Activated CD4-positive, alpha-beta T cell treated with anti-CD3 and anti-CD28 coated beads for 36 hours (primary cell): ENCODE measurements around the gene IKZF3. TPM values are rescaled to one million over a fixed set of nuclear protein-coding genes. Genes with fewer than 3 reads are reported as not detected.
A peak's percentile ranks its signal among the peaks of the same experiment; 100 is the strongest.

Experiments used
- ATAC-seq: fragments of 200-7000 bp; cut with Tn5 transposase; one replicate; pipeline ENCODE4 v1.10.0; 2021; ENCODE audit warnings: mild to moderate bottlenecking, moderate library complexity
- CTCF ChIA-PET: fragments of 350-600 bp; sonication (Branson Sonifier 250); formaldehyde crosslinking; loops from one replicate; lab custom pipeline; 2021; ENCODE audit warnings: antibody characterized with exemption; lab: Charles Lee
- POLR2A ChIA-PET: fragments of 350-600 bp; sonication (Branson Sonifier 250); formaldehyde crosslinking; loops from one replicate; lab custom pipeline; 2021; ENCODE audit warnings: antibody characterized with exemption, inconsistent platforms; lab: Charles Lee
- DNase-seq: peaks from one replicate; pipeline ENCODE4 v3.0.0-alpha.2; 2020
- H3K27ac Mint-ChIP-seq: one replicate; pipeline ENCODE4 v1.8.0; 2021; ENCODE audit warnings: mixed read lengths
- H3K27me3 Mint-ChIP-seq: one replicate; pipeline ENCODE4 v1.8.0; 2021; ENCODE audit warnings: mixed read lengths
- H3K36me3 Mint-ChIP-seq: one replicate; pipeline ENCODE4 v1.8.0; 2021; ENCODE audit warnings: low read depth, mixed read lengths
- H3K4me1 Mint-ChIP-seq: one replicate; pipeline ENCODE4 v1.8.0; 2021; ENCODE audit warnings: mixed read lengths
- H3K4me3 Mint-ChIP-seq: one replicate; pipeline ENCODE4 v1.8.0; 2021; ENCODE audit warnings: mild to moderate bottlenecking, moderate library complexity, mixed read lengths
- H3K9me3 Mint-ChIP-seq: one replicate; pipeline ENCODE4 v1.8.0; 2021; ENCODE audit warnings: low read depth, mixed read lengths
- intact Hi-C, 2 experiments: fragments of 100-400 bp; cut with DNase I in 1 of 2; cut with micrococcal nuclease in 1 of 2; formaldehyde crosslinking; loops; one replicate each; pipeline versions ENCODE4 v1.14.2 to v1.15.1; 2022 to 2024; cut with DNase I, micrococcal nuclease
- total RNA-seq, 2 experiments: library from RNA; stranded (reverse); gene quantifications; one replicate each; pipeline ENCODE4 v1.2.3, GENCODE V29; 2021

Gene IKZF3
- total RNA-seq, 2 experiments from 2014 or later: 37.6 to 50.4 TPM

DNA sequence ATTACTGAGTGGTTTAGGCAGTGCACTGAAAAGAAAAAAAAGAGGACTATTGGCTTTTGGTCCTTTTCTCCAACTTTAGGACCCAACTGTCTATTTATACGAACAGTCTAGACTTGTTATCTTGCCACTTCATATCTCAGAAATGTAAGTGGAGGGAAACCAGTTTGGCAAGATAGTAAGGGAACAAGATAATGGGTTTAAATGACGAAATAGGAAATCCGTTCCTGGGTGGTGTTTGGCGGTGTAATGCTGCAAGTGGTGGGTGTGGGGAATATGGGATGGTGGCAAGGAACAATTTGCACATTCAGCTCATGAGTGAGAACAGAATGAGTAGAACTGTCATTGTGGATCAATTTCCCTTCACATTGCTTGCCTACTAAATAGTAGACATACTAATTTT, 81.6 kb downstream of the IKZF3 start:
- Mint-ChIP-seq H3K9me3 (no peaks in the 10 kb centered on the region), H3K4me3 (no peak overlapping the region), H3K27me3 (no peaks in the 10 kb centered on the region), H3K4me1 (peaks cover 69% of the 10 kb centered on the region), H3K27ac (peak overlapping the region; percentile 38), H3K36me3 (peaks cover 56% of the 10 kb centered on the region)
- intact Hi-C loops: no loop called here
- DNase-seq (no peak), ATAC-seq (no peak)
- ChIA-PET CTCF (interaction anchor here (0.6 to 1.5 kb wide), 3 partner anchors 22 to 38 kb away, joined by 4 to 5 read pairs (median 4); no protein-coding TSS in a partner anchor), POLR2A (interaction anchor here (0.6 to 1.6 kb wide), 2 partner anchors 10 to 219 kb away, joined by 4 to 6 read pairs; no protein-coding TSS in a partner anchor)

DNA sequence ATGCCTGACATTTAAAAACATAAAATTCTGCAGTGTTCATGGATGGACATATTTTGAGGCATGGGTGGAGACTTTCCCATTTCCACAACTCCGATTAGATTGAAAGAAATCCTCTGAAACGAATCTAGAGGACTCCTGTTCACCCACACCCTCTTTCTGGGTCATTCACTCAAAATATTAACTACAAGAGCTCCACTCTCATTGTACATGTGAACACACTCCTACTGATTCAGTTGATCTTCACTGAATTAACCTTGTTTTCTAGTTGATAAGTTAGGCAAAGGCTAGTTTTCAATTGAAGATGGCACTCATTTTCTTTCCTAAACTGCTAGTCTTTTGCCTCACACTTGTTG, 82.3 kb downstream of the IKZF3 start:
- ATAC-seq (no peak), DNase-seq (no peak)
- CTCF ChIA-PET: interaction anchor here (0.8 to 1.5 kb wide), 2 partner anchors 29 to 39 kb away, joined by 4 to 5 read pairs; no protein-coding TSS in a partner anchor
- Mint-ChIP-seq H3K36me3 (peaks cover 53% of the 10 kb centered on the region), H3K27me3 (no peaks in the 10 kb centered on the region), H3K27ac (peak overlapping the region; percentile 38), H3K4me1 (peaks cover 69% of the 10 kb centered on the region), H3K9me3 (no peaks in the 10 kb centered on the region), H3K4me3 (no peak overlapping the region)
- intact Hi-C loops: no loop called here
- POLR2A ChIA-PET: interaction anchor here (0.6 to 1.6 kb wide), 2 partner anchors 11 to 219 kb away, joined by 4 to 6 read pairs; no protein-coding TSS in a partner anchor

GRCh38 chr17:39781031-39781860, 82.9 kb downstream of the IKZF3 start:
- H3K9me3 Mint-ChIP-seq: no peaks in the 10 kb centered on the region
- CTCF ChIA-PET: interaction anchor here (0.8 to 1.5 kb wide), 6 partner anchors 11 to 146 kb away, joined by 3 to 5 read pairs (median 4); no protein-coding TSS in a partner anchor
- no peak overlapping the region for H3K4me3 Mint-ChIP-seq
- no peak overlapping the region for H3K27ac Mint-ChIP-seq
- intact Hi-C loops: no loop called here
- peaks cover 53% of the 10 kb centered on the region for H3K36me3 Mint-ChIP-seq
- POLR2A ChIA-PET: interaction anchor here (1.6 kb wide), 1 partner anchor 12 kb away, joined by 6 read pairs; no protein-coding TSS in a partner anchor
- ATAC-seq: no peak
- no peaks in the 10 kb centered on the region for H3K27me3 Mint-ChIP-seq
- peaks cover 73% of the 10 kb centered on the region for H3K4me1 Mint-ChIP-seq
- DNase-seq: no peak

- ChIA-PET POLR2A (interaction anchor here (0.6 to 3.2 kb wide), 4 partner anchors 14 to 42 kb away, joined by 3 to 19 read pairs (median 5); no protein-coding TSS in a partner anchor), CTCF (interaction anchor here (1.0 to 2.5 kb wide), 8 partner anchors 14 to 638 kb away, joined by 3 to 10 read pairs (median 5); partner anchors contain the start of genes IKZF3 and MIEN1)
- ATAC-seq (peak; percentile 76), DNase-seq (no peak)
- H3K27ac Mint-ChIP-seq: peak overlapping the region; percentile 95
- H3K9me3 Mint-ChIP-seq: no peaks in the 10 kb centered on the region
- intact Hi-C loops: loop anchor here (1.0 to 10.0 kb wide), 8 partner anchors 7 to 827 kb away; partner anchors contain the start of genes CCR7 (in 1 of the 2) and FBXL20 (in 1 of the 2)
- H3K27me3 Mint-ChIP-seq: no peaks in the 10 kb centered on the region
- peaks cover 87% of the 10 kb centered on the region for H3K4me1 Mint-ChIP-seq
- peaks cover 46% of the 10 kb centered on the region for H3K36me3 Mint-ChIP-seq
- H3K4me3 Mint-ChIP-seq: peak overlapping the region; percentile 72
Observed at GRCh38 chr17:39777534-39778365, 86.4 kb downstream of the IKZF3 start.

- intact Hi-C loops: loop anchor here (1.0 to 10.0 kb wide), 7 partner anchors 18 to 829 kb away; partner anchors contain the start of genes CCR7 (in 1 of the 2), FBXL20 (in 1 of the 2) and IKZF3 (in 1 of the 2)
Observed at GRCh38 chr17:39776252-39776651, 87.9 kb downstream of the IKZF3 start.

GRCh38 chr17:39775031-39775430, 89.1 kb downstream of the IKZF3 start:
- ChIA-PET CTCF (interaction anchor here (1.0 to 1.7 kb wide), 2 partner anchors 20 to 72 kb away, joined by 3 to 4 read pairs; no protein-coding TSS in a partner anchor), POLR2A (interaction anchor here (0.6 to 3.2 kb wide), 4 partner anchors 12 to 73 kb away, joined by 3 to 19 read pairs (median 5); no protein-coding TSS in a partner anchor)
- Mint-ChIP-seq H3K27me3 (no peaks in the 10 kb centered on the region), H3K36me3 (peaks cover 46% of the 10 kb centered on the region), H3K4me1 (peaks cover 90% of the 10 kb centered on the region), H3K4me3 (peak overlapping the region; percentile 32), H3K9me3 (no peaks in the 10 kb centered on the region), H3K27ac (peak overlapping the region; percentile 85)
- ATAC-seq (peak; percentile 15), DNase-seq (no peak)
- intact Hi-C loops: loop anchor here (5.0 to 10.0 kb wide), 5 partner anchors 320 to 830 kb away; partner anchors contain the start of genes CCR7 (in 1 of the 2) and FBXL20 (in 1 of the 2)

More at GRCh38 chr17:39776252-39776651, 87.9 kb downstream of the IKZF3 start:
- CTCF ChIA-PET: interaction anchor here (0.8 to 2.5 kb wide), 9 partner anchors 15 to 155 kb away, joined by 3 to 10 read pairs (median 4); partner anchors contain the start of gene MIEN1
- Mint-ChIP-seq H3K36me3 (peaks cover 46% of the 10 kb centered on the region), H3K9me3 (no peaks in the 10 kb centered on the region), H3K4me1 (peaks cover 87% of the 10 kb centered on the region), H3K27me3 (no peaks in the 10 kb centered on the region), H3K27ac (peak overlapping the region; percentile 85), H3K4me3 (peak overlapping the region; percentile 72)
- POLR2A ChIA-PET: interaction anchor here (0.7 to 3.2 kb wide), 6 partner anchors 15 to 151 kb away, joined by 3 to 19 read pairs (median 4); no protein-coding TSS in a partner anchor
- ATAC-seq (peak; percentile 34), DNase-seq (peak; percentile 52)

- POLR2A ChIA-PET: interaction anchor here (0.6 kb wide), 1 partner anchor 17 kb away, joined by 3 read pairs; no protein-coding TSS in a partner anchor
- ATAC-seq (no peak), DNase-seq (no peak)
- no peak overlapping the region for H3K4me3 Mint-ChIP-seq
- H3K36me3 Mint-ChIP-seq: peaks cover 45% of the 10 kb centered on the region
- H3K27me3 Mint-ChIP-seq: no peaks in the 10 kb centered on the region
- intact Hi-C loops: loop anchor here (5.0 to 10.0 kb wide), 6 partner anchors 153 to 1072 kb away; partner anchors contain the start of genes CCR7 (in 1 of the 2), LRRC3C (in 1 of the 2) and ORMDL3 (in 1 of the 2)
- peaks cover 96% of the 10 kb centered on the region for H3K4me1 Mint-ChIP-seq
- CTCF ChIA-PET: interaction anchor here (0.6 to 0.7 kb wide), 2 partner anchors 18 to 89 kb away, joined by 3 read pairs; no protein-coding TSS in a partner anchor
- H3K27ac Mint-ChIP-seq: peak overlapping the region; percentile 68
- H3K9me3 Mint-ChIP-seq: no peaks in the 10 kb centered on the region
Observed at GRCh38 chr17:39774047-39774446, 90.1 kb downstream of the IKZF3 start.

DNA sequence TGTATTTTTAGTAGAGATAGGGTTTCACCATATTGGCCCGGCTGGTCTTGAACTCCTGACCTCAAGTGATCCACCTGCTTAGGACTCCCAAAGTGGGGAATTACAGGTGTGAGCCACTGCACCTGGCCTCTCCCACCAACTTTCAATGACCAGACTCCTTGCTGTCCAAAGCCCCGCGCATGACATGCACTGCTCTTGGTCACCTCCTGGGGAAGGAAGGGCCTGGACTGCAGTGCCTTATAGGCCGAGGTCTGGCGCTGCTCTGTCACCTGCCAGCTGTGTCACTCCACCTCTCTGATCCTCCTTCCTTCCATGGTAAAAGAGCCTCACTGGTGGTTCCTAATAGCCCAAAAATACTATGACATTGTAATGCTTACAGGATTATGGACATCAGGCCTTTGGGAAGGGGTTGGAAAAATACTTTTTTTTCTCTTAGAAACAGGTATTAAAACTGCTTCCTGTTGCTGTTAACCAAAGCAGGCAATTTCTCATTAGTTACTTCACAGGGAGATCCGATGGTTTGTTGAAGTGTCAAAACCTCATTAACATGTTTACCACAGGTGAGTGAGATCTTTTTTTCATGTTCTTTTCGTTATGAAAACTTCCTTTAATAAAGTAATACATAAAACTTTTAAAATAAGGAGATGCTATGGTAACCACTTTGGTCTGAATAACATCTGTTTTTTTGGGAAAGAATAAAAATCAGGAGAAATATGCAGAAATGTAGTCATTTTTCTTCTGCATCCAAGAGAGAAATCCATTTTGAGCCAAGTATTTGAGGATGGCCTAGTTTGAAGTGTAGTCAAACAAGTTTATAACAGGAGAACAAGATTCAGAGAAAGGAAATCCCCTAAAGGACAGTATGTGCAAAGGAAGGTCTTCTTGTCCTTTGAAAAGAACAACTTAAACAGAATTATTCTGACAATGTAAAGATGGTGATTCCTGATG, 90.9 kb downstream of the IKZF3 start:
- H3K27ac Mint-ChIP-seq: peak overlapping the region; percentile 85
- ATAC-seq (no peak), DNase-seq (no peak)
- H3K4me1 Mint-ChIP-seq: peaks cover 96% of the 10 kb centered on the region
- peak overlapping the region; percentile 18 for H3K4me3 Mint-ChIP-seq
- no peaks in the 10 kb centered on the region for H3K27me3 Mint-ChIP-seq
- peaks cover 51% of the 10 kb centered on the region for H3K36me3 Mint-ChIP-seq
- CTCF ChIA-PET: interaction anchor here (0.6 to 0.7 kb wide), 2 partner anchors 19 to 90 kb away, joined by 3 read pairs; no protein-coding TSS in a partner anchor
- POLR2A ChIA-PET: interaction anchor here (0.6 kb wide), 1 partner anchor 17 kb away, joined by 3 read pairs; no protein-coding TSS in a partner anchor
- intact Hi-C loops: loop anchor here (5.0 to 10.0 kb wide), 6 partner anchors 154 to 1071 kb away; partner anchors contain the start of genes CCR7 (in 1 of the 2), LRRC3C (in 1 of the 2) and ORMDL3 (in 1 of the 2)
- H3K9me3 Mint-ChIP-seq: no peaks in the 10 kb centered on the region

GRCh38 chr17:39772415-39772814, 91.7 kb downstream of the IKZF3 start:
- ChIA-PET CTCF (no interaction called here), POLR2A (no interaction called here)
- intact Hi-C loops: loop anchor here (5.0 to 10.0 kb wide), 6 partner anchors 155 to 1070 kb away; partner anchors contain the start of genes CCR7 (in 1 of the 2), LRRC3C (in 1 of the 2) and ORMDL3 (in 1 of the 2)
- ATAC-seq: no peak
- H3K27me3 Mint-ChIP-seq: no peaks in the 10 kb centered on the region
- peak overlapping the region; percentile 30 for H3K4me3 Mint-ChIP-seq
- H3K9me3 Mint-ChIP-seq: no peaks in the 10 kb centered on the region
- DNase-seq: no peak
- peak overlapping the region; percentile 85 for H3K27ac Mint-ChIP-seq
- peaks cover 96% of the 10 kb centered on the region for H3K4me1 Mint-ChIP-seq
- peaks cover 56% of the 10 kb centered on the region for H3K36me3 Mint-ChIP-seq
